Muscle of leg (tissue), 11 donors: ENCODE data around the gene TMEM234. TPM values are rescaled to one million over a fixed set of nuclear protein-coding genes. Genes with fewer than 3 reads are reported as not detected.

Source experiments
- DNase-seq: peaks from one replicate; pipeline ENCODE4 v3.0.0; 2013
- H3K27ac ChIP-seq: one replicate; pipeline ENCODE4 v1.5.1; 2013; ENCODE audit warnings: mild to moderate bottlenecking, low read length, control low read depth
- H3K27me3 ChIP-seq: one replicate; pipeline ENCODE4 v1.6.1; 2013; ENCODE audit warnings: low read length; ENCODE audit not compliant: control insufficient read depth, insufficient read depth
- H3K36me3 ChIP-seq: one replicate; pipeline ENCODE4 v1.6.1; 2013; ENCODE audit warnings: low read length; ENCODE audit not compliant: control insufficient read depth, insufficient read depth
- H3K4me1 ChIP-seq: one replicate; pipeline ENCODE4 v1.6.1; 2013; ENCODE audit warnings: low read length; ENCODE audit not compliant: control insufficient read depth, insufficient read depth
- H3K4me3 ChIP-seq: one replicate; pipeline ENCODE4 v1.5.1; 2013; ENCODE audit warnings: low read length, control low read depth
- H3K9me3 ChIP-seq: replicated peaks from 2 replicates; pipeline ENCODE4 v1.6.1; 2013; ENCODE audit warnings: low read depth, low read length; ENCODE audit not compliant: control insufficient read depth
- WGBS: methylation state at CpG from one replicate; pipeline ENCODE4 v1.1.5; 2013; ENCODE audit warnings: missing lambda C conversion rate; ENCODE audit not compliant: insufficient coverage; 5-methylcytosine and 5-hydroxymethylcytosine counted together
- polyA plus RNA-seq, 8 donors: library from polyadenylated mRNA; unstranded; fragments of 120-200 nt; gene quantifications; one replicate each; pipeline versions ENCODE4 v1.2.1 to v1.2.3, GENCODE V29; 2013; ENCODE audit warnings: inconsistent platforms in 1 of 8, low replicate concordance in 1 of 8; ENCODE audit not compliant: insufficient read length in 8 of 8, insufficient read depth in 1 of 8
- total RNA-seq: library from RNA; stranded (reverse); fragments of 120-200 nt; gene quantifications from one replicate; pipeline ENCODE4 v1.2.4, GENCODE V29; 2013

The TMEM234 gene
- total and polyA plus RNA-seq, 9 donors = 7.8 to 11.9 (median 10.1) TPM

- H3K4me1 ChIP-seq = peaks cover 57% of the 10 kb centered on the region
- peak; percentile 91 for DNase-seq
- H3K9me3 ChIP-seq = no peaks in the 10 kb centered on the region
These were observed 20.9 kb downstream of the TMEM234 start for GRCh38 chr1:32201011-32201855.

DNA sequence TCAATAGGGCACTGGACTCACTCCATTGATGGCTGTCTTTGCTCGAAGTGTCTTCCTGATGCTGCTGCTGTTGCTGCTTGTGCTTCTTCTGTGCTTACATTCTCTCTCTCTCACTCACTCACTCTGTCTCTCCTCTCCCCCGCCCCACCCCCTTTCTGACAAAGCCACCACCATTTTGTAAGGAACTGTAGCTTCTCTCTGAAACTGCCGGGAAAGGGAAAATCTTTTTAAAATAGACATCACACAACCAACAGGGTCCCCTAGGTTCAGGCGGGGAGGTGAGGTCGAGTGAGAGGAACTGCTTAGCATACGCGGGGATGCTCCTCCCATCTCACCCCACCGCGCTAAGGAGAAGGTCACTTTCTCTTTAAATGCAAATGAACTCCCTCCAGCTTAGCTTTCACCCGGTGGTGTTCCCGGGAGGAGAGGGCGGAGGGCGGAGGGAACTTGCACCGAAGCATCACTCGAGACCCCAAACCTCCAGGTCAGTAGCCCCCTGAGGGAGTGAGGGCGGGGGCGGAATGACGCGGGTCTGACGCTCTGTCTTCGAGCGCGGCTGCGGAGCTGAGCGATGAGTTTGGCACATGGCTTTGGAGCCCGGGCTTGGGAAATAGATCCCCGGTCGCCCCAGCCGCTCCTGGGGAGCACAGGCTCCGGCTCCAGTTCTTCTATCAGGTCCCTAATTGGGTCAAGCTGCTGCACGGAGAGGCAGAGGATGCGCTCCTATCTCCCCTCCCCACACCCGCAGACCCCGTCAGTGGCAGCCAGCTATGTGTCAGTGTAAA is 21.7 kb downstream of the TMEM234 start, which contains the start of gene CCDC28B:
TSS of gene CCDC28B (plus strand) at position 370 of the 785 bp plus-strand sequence. CDS start 1,341 bp downstream, outside the sequence.
- H3K4me3 ChIP-seq = peak within 1 kb of the TSS; percentile 68
- DNase-seq = peak; percentile 91
- H3K4me1 ChIP-seq = peaks cover 51% of the 10 kb centered on the region
- peak within 1 kb of the TSS; percentile 97 for H3K27ac ChIP-seq
- no peaks in the 10 kb centered on the region for H3K27me3 ChIP-seq
- H3K36me3 ChIP-seq = peaks cover 42% of the 10 kb centered on the region
- no peaks in the 10 kb centered on the region for H3K9me3 ChIP-seq
- 0% methylated on average over 25 of the region's 34 CpGs for WGBS

More at GRCh38 chr1:32201011-32201855, 20.9 kb downstream of the TMEM234 start:
- 2% methylated on average over 14 of the region's 26 CpGs for WGBS
- Histone ChIP-seq H3K4me3 (peak overlapping the region; percentile 68), H3K36me3 (peaks cover 34% of the 10 kb centered on the region), H3K27ac (peak overlapping the region; percentile 97), H3K27me3 (no peaks in the 10 kb centered on the region)

DNA sequence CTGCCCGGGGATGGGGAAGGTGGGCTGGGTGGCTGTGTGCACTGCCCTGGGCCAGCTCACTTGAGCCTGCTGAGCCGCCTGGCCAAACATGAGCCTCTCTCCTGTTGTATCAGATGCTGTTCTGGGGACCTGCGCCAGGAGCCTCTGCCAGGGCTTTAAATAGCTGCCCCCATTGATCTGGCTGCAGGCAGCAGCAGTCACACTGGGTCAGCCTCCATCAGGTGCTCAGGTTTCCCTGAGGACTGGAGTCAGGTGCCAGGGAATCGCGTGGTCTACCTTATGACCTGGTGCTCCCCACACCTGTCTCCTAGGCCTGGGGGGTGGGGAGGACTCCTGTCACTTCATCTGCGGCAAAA is 22.5 kb downstream of the TMEM234 start:
- no peaks in the 10 kb centered on the region for H3K9me3 ChIP-seq
- H3K36me3 ChIP-seq = peaks cover 49% of the 10 kb centered on the region
- no peaks in the 10 kb centered on the region for H3K27me3 ChIP-seq
- H3K27ac ChIP-seq = peak overlapping the region; percentile 97
- peak overlapping the region; percentile 68 for H3K4me3 ChIP-seq
- H3K4me1 ChIP-seq = peaks cover 44% of the 10 kb centered on the region
- 41% methylated on average over 3 of the region's 6 CpGs for WGBS
- peak; percentile 82 for DNase-seq

DNA sequence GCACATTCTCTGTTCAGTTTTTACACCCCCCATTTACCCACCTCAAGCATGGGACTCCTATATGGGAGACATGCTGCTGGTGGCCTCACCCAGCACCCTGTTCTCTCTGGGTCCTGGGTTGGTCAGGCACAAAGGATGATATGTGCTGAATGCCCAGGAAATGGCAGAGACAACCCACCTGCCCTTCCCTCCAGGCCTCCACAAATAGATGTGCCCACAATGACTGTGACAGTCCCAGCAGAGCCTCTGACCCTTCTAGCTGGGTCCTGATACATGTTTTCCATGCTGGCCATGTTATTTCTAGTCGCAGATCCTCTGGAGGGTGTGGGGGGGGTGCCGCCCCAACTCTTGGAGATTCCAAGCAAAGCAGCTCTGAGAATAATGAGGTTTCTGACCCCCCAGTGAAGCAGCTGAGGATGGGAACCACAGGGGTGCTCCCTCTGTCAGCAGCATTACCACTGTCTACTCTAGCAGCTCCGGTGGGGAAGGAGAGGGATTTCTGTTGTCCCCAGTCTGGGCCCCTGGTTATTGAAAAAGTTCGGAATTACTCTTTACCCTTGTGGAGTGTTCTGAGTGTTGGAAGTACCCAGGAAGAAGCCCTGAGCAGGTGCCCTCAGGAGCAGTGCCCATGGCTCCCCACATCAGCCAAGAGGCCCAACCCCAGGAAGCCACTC is 23.0 kb downstream of the TMEM234 start:
- H3K27ac ChIP-seq = peak overlapping the region; percentile 97
- no peak for DNase-seq
- H3K9me3 ChIP-seq = no peaks in the 10 kb centered on the region
- WGBS = 57% methylated on average over 1 of the region's 4 CpGs
- H3K4me3 ChIP-seq = no peak overlapping the region
- peaks cover 50% of the 10 kb centered on the region for H3K36me3 ChIP-seq
- no peaks in the 10 kb centered on the region for H3K27me3 ChIP-seq
- peaks cover 44% of the 10 kb centered on the region for H3K4me1 ChIP-seq

- Histone ChIP-seq H3K9me3 (no peaks in the 10 kb centered on the region), H3K27me3 (no peaks in the 10 kb centered on the region), H3K27ac (peak overlapping the region; percentile 97), H3K4me1 (peaks cover 44% of the 10 kb centered on the region), H3K4me3 (no peak overlapping the region), H3K36me3 (peaks cover 53% of the 10 kb centered on the region)
- WGBS = 63% methylated on average over 2 of the region's 3 CpGs
- no peak for DNase-seq
These were observed 23.7 kb downstream of the TMEM234 start for GRCh38 chr1:32198237-32199042.

DNA sequence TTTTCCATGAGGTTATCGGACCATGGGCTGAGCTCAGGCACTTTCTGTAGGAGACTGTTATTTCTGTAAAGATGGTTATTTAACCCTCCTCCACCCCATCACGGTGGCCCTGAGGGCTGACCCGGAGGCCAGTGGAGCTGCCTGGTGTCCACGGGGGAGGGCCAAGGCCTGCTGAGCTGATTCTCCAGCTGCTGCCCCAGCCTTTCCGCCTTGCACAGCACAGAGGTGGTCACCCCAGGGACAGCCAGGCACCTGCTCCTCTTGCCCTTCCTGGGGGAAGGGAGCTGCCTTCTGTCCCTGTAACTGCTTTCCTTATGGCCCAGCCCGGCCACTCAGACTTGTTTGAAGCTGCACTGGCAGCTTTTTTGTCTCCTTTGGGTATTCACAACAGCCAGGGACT is 24.3 kb downstream of the TMEM234 start:
- Histone ChIP-seq H3K9me3 (no peaks in the 10 kb centered on the region), H3K27me3 (no peaks in the 10 kb centered on the region), H3K36me3 (peaks cover 59% of the 10 kb centered on the region), H3K4me3 (no peak overlapping the region), H3K4me1 (peaks cover 44% of the 10 kb centered on the region), H3K27ac (peak overlapping the region; percentile 9)
- no peak for DNase-seq
- 71% methylated on average over 3 of the region's 6 CpGs for WGBS

DNA sequence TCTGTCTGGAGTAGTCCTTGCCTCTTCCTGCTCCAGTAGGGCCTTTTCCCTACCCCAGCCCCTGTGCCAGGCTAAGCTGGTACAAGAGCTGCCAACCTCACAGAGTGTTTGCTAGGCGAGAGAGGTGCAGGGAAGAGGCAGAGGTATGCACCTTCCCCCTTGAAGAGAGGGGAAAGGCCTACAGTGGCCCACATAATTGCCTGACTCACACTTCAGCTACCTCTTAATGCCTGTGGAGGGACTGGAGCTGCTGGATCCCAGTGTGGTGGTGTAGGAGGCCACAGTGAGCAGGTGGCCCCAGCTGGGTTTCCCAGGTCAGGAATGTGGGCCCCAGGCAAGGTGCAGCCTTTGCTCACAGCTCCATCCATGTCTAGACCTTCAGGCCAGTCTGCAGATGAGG is 25.1 kb downstream of the TMEM234 start:
- no peak for DNase-seq
- Histone ChIP-seq H3K4me1 (peaks cover 42% of the 10 kb centered on the region), H3K4me3 (no peak overlapping the region), H3K27ac (no peak overlapping the region), H3K9me3 (no peaks in the 10 kb centered on the region), H3K36me3 (peaks cover 66% of the 10 kb centered on the region), H3K27me3 (no peaks in the 10 kb centered on the region)
- WGBS = 100% methylated on average over 1 of the region's 1 CpG

GRCh38 chr1:32195972-32196823 is 26.0 kb downstream of the TMEM234 start:
- no peak overlapping the region for H3K27ac ChIP-seq
- no peak for DNase-seq
- peaks cover 74% of the 10 kb centered on the region for H3K36me3 ChIP-seq
- H3K9me3 ChIP-seq = no peaks in the 10 kb centered on the region
- no peaks in the 10 kb centered on the region for H3K27me3 ChIP-seq
- H3K4me1 ChIP-seq = peaks cover 34% of the 10 kb centered on the region
- H3K4me3 ChIP-seq = no peak overlapping the region

DNA sequence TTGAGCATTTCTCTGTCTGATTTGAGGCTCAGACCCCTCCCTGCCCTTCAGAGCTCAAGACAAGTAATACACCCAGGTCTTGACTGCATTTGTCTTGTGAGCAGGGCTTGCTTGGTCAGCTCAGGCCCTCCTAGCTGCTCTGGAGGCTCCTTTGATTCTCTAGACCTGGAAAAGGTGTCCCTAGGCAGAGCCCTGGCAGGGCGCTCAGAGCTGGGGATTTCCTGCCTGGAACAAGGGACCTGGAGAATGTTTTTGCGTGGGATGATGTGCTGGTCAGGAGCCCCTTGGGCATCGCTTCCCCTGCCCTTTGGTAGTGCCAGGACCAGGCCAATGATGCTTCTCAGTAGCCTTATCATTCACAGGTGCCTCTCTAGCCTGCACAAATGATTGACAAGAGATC is 26.6 kb downstream of the TMEM234 start:
- no peak for DNase-seq
- Histone ChIP-seq H3K27me3 (no peaks in the 10 kb centered on the region), H3K4me3 (no peak overlapping the region), H3K27ac (no peak overlapping the region), H3K9me3 (no peaks in the 10 kb centered on the region), H3K36me3 (peaks cover 80% of the 10 kb centered on the region), H3K4me1 (peaks cover 30% of the 10 kb centered on the region)
- WGBS = 75% methylated on average over 2 of the region's 3 CpGs
